GM13976 (cell line): ENCODE results near the gene CUL7.

Source experiments
- DNase-seq: peaks from one replicate; pipeline ENCODE4 v3.0.0; 2012; ENCODE audit warnings: low spot score
- CTCF ChIP-seq: IDR thresholded peaks from 2 replicates; pipeline ENCODE4 v1.5.1; 2012; ENCODE audit warnings: borderline replicate concordance, mild to moderate bottlenecking; ENCODE audit not compliant: insufficient read depth; ENCODE audit errors: extremely low read depth, missing control alignments, control extremely low read depth
- in situ Hi-C: fragments of 300-500 bp; cut with MboI; formaldehyde crosslinking; loops from one replicate; pipeline ENCODE4 v1.12.0; 2022; ENCODE audit warnings: low sequenced_read_pairs, mixed read lengths, inconsistent platforms; ENCODE audit not compliant: unreplicated experiment

CUL7 gene

GRCh38 chr6:43036712-43037111 is 16.9 kb downstream of the CUL7 start:
- in situ Hi-C loops, result no loop called here
- TF ChIP-seq CTCF, result no peak
- no peak for DNase-seq

- TF ChIP-seq CTCF, result no peak
- in situ Hi-C loops, result no loop called here
- no peak for DNase-seq
Observed at GRCh38 chr6:43035495-43036194, 18.0 kb downstream of the CUL7 start.

- no peak for DNase-seq
- in situ Hi-C loops, result no loop called here
- TF ChIP-seq CTCF, result no peak
Observed at GRCh38 chr6:43034190-43034525, 19.5 kb downstream of the CUL7 start.

DNA sequence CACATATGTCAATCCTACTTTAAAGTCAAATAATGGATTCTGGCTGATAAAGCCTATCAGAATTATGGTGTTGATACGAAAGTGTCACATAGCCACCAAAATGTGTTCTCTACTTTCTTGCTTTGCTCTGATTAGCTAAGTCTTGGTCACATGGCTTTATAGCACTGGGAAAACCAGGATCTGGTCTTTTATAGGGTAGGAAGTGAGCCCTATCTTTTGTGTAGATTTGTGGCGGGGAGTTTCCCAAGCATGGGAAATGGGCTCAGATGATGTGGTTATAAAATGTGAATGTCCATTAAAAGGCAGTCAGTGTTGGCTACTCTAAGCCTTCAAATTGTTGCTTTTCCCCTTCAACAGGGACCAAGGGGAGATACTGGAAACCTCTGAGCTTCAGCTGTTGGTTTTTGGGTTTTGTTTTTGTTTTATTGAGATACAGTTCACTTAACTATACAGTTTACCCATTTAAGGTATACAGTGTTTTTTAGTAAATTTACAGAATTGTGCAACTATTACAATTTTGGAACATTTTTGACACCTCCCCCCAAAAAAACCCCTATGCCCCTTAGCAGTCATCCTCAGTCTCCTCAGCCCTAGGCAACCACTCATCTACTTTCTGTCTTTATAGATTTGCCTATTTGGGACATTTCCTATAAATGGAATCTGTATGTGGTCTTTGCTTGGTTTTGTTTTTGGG is 20.0 kb downstream of the CUL7 start:
- TF ChIP-seq CTCF, result no peak
- DNase-seq, result no peak
- in situ Hi-C loops, result no loop called here

GRCh38 chr6:43032326-43032725 is 21.3 kb downstream of the CUL7 start:
- DNase-seq, result no peak
- TF ChIP-seq CTCF, result no peak
- in situ Hi-C loops, result no loop called here

DNA sequence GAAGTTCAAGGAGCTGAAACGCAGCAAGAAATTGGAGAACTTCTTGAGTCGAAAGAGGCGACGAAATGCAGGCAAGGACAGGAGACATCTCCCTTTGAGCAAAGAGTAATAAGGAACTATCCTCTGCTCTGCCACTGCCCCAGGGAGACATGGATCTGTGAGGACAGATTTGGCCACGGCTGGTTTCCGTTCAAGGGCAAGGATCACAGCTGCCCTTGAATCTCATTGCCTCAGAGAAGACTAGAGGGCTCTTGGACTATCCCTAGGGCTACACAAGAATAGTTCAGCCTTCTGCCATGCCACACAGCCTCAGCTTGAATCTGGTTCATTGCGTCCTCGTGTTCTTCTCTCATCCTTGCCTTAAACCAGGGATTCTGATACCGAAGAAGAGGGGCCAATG is 24.5 kb downstream of the CUL7 start:
- no peak for DNase-seq
- in situ Hi-C loops, result no loop called here
- no peak for TF ChIP-seq CTCF
